ENCODE data around the gene VPS16. TPM values are rescaled to one million over a fixed set of nuclear protein-coding genes. Genes with fewer than 3 reads are reported as not detected.
"Not testable (repeated sequence)": the region's sequence is repeated elsewhere in the genome, so short reads cannot be mapped to it uniquely, and the experiment has no call there.

The VPS16 gene
- total RNA-seq, 4 donors from 2014 or later, result 35.7 to 37.4 (median 36.1) TPM

GRCh38 chr20:2804852-2805688, 35.5 kb upstream of the VPS16 start:
- 11% methylated on average over 21 of the region's 49 CpGs for WGBS
- DNase-seq (ENCODE audit: low spot score in 2 of 2), result no peak
- no peak overlapping the region for H3K4me3 ChIP-seq
- peaks cover 79% of the 10 kb centered on the region for H3K27me3 ChIP-seq
- TF ChIP-seq EP300 (IDR thresholded peaks at IDR 0.05) (no peak), CTCF (IDR thresholded peaks at IDR 0.05) (no peak), POLR2AphosphoS5 (IDR thresholded peaks at IDR 0.05) (no peak), POLR2A (IDR thresholded peaks at IDR 0.05) (no peak)
- no peaks in the 10 kb centered on the region for H3K9me3 ChIP-seq
- H3K4me1 ChIP-seq, result peaks cover 25% of the 10 kb centered on the region
- no peaks in the 10 kb centered on the region for H3K36me3 ChIP-seq
- no peak overlapping the region for H3K27ac ChIP-seq

GRCh38 chr20:2805689-2806350, 34.7 kb upstream of the VPS16 start:
- peaks cover 79% of the 10 kb centered on the region for H3K27me3 ChIP-seq
- H3K9me3 ChIP-seq, result no peaks in the 10 kb centered on the region
- 45% methylated on average over 13 of the region's 22 CpGs for WGBS
- TF ChIP-seq CTCF (IDR thresholded peaks at IDR 0.05), result no peak
- no peak for TF ChIP-seq EP300 (IDR thresholded peaks at IDR 0.05)
- TF ChIP-seq POLR2AphosphoS5 (IDR thresholded peaks at IDR 0.05), result no peak
- TF ChIP-seq POLR2A (IDR thresholded peaks at IDR 0.05), result no peak
- H3K4me1 ChIP-seq, result peaks cover 18% of the 10 kb centered on the region
- DNase-seq (ENCODE audit: low spot score in 2 of 2), result no peak
- H3K36me3 ChIP-seq, result no peaks in the 10 kb centered on the region
- H3K4me3 ChIP-seq, result no peak overlapping the region
- no peak overlapping the region for H3K27ac ChIP-seq

- peaks cover 74% of the 10 kb centered on the region for H3K27me3 ChIP-seq
- H3K4me3 ChIP-seq, result no peak overlapping the region
- 55% methylated on average over 4 of the region's 4 CpGs for WGBS
- H3K4me1 ChIP-seq, result peaks cover 13% of the 10 kb centered on the region
- H3K9me3 ChIP-seq, result no peaks in the 10 kb centered on the region
- DNase-seq (ENCODE audit: low spot score in 2 of 2), result no peak
- no peak for TF ChIP-seq EP300 (IDR thresholded peaks at IDR 0.05)
- no peaks in the 10 kb centered on the region for H3K36me3 ChIP-seq
- no peak overlapping the region for H3K27ac ChIP-seq
Measured at GRCh38 chr20:2806351-2806701, 34.2 kb upstream of the VPS16 start.

- WGBS, result 83% methylated on average over 4 of the region's 4 CpGs
Measured at GRCh38 chr20:2807019-2807418, 33.5 kb upstream of the VPS16 start.

GRCh38 chr20:2807929-2808328, 32.6 kb upstream of the VPS16 start:
- H3K27me3 ChIP-seq, result peaks cover 60% of the 10 kb centered on the region
- not testable (repeated sequence) for H3K9me3 ChIP-seq, H3K27ac ChIP-seq, H3K36me3 ChIP-seq, H3K4me1 ChIP-seq, H3K4me3 ChIP-seq
- WGBS, result 88% methylated on average over 9 of the region's 9 CpGs
- peak in 1 of 2 donors; percentile 28 for DNase-seq (ENCODE audit: low spot score in 2 of 2)

More at GRCh38 chr20:2807019-2807418, 33.5 kb upstream of the VPS16 start:
- TF ChIP-seq POLR2AphosphoS5 (IDR thresholded peaks at IDR 0.05) (no peak), CTCF (IDR thresholded peaks at IDR 0.05) (no peak), POLR2A (IDR thresholded peaks at IDR 0.05) (no peak), EP300 (IDR thresholded peaks at IDR 0.05) (no peak)
- no peaks in the 10 kb centered on the region for H3K9me3 ChIP-seq
- DNase-seq (ENCODE audit: low spot score in 2 of 2), result peak in 1 of 2 donors; percentile 65
- no peaks in the 10 kb centered on the region for H3K36me3 ChIP-seq
- no peak overlapping the region for H3K4me3 ChIP-seq
- peaks cover 67% of the 10 kb centered on the region for H3K27me3 ChIP-seq
- H3K4me1 ChIP-seq, result peaks cover 10% of the 10 kb centered on the region
- no peak overlapping the region for H3K27ac ChIP-seq

GRCh38 chr20:2809690-2810089, 30.9 kb upstream of the VPS16 start:
- TF ChIP-seq POLR2AphosphoS5 (IDR thresholded peaks at IDR 0.05) (no peak), CTCF (IDR thresholded peaks at IDR 0.05) (no peak), EP300 (IDR thresholded peaks at IDR 0.05) (no peak), POLR2A (IDR thresholded peaks at IDR 0.05) (no peak)
- peak in 1 of 2 donors; percentile 40 for DNase-seq (ENCODE audit: low spot score in 2 of 2)
- no peak overlapping the region for H3K4me3 ChIP-seq
- 89% methylated on average over 10 of the region's 10 CpGs for WGBS
- H3K27ac ChIP-seq, result no peak overlapping the region
- no peaks in the 10 kb centered on the region for H3K9me3 ChIP-seq
- peaks cover 42% of the 10 kb centered on the region for H3K27me3 ChIP-seq
- H3K4me1 ChIP-seq, result peaks cover 8% of the 10 kb centered on the region
- no peaks in the 10 kb centered on the region for H3K36me3 ChIP-seq

Measured in suprapubic skin (tissue), 4 donors.